Hepatic stellate cell (primary cell): ENCODE measurements around the gene PRRX2.

ENCODE experiments used
- DNase-seq: peaks from one replicate; pipeline ENCODE4 v3.0.0; 2011; ENCODE audit warnings: low spot score

Gene PRRX2

DNA sequence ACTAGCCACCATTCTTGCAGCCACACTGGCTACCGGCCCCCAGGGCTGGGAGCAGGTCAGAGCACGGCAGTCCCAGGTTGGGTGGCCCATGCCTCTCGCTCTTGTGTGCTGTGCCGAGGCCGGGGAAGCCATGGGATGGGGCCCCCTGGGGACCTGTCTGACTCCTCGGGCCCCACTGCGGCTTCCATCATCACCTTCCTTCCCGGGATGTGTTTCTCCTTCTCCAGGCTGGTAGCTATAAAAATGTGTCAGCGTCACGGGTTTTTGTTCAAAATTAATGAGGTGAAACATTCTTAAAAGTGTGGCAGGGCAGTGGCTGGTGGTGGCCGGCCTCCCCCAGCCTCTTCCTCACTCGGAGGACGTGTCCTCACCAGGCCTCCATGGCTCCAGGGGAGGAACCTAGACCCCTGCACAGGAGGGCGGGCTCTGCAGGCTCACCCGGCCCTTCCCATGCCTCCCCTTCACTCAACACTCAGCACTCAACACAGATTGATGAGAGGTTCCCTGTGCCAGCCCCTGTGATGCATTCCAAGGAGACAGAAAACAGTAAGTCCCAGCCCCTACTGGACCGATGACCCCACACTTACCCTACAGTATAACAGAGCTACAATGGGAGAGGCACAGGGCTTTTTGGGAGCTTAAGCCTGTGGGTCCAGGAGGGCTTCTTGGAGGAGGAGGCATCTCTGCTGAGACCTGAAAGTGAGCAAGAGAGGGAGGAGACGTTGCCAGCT, 44.2 kb downstream of the PRRX2 start:
- no peak for DNase-seq

DNA sequence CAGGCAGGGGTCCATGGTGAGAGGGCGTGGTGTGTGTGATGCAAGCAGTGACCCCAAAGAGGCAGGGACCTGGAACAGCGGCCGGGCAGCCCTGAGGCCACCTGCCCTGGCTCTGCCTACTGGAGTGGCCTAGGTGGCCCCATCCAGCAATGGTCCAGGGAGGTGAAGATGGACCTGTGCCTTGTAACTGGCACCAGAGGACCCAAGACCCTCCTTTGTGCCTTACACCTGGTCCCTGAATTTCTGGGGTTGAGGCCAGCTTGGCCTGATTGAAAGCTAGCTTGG, 44.7 kb downstream of the PRRX2 start:
- DNase-seq, result no peak

DNA sequence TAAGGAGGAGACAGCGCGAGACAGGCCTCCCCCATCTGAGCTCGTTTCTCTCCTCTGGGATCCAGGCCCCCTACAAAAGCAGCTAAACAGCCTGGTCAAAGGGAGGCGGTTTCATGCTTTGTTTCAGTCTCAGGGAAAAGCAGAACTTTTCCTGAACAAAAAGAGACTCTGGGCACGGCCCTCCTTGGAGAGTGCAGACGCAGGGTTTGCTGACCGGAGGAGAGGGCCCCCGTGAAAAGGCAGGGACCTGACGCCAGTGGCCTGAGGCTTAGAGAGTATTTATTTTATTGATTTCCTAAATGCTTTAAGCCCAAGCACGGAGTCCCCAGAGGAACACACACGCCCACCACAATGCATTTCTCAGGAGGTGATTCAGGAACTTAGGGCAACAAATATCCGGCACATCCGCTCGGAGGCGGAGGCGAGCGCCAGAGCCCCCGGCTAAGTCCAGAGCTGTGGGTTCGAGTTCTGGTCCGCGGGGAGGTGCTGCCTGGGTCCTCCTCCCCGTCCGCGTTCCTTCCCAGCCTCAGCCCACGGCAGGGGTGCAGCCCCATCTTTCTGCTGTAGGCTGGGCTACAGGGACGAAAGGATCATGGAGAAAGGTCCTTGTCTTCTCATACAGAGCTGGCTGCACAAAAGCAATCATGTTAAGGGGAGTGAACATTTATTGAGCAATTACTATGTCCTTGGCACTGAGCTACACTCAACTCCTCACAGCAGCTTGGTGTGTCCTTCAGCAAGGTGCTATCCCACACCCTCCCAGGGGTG, 47.4 kb downstream of the PRRX2 start:
- DNase-seq, result peak; percentile 78

- no peak for DNase-seq
Observed at GRCh38 chr9:129713402-129713679, 47.9 kb downstream of the PRRX2 start.

DNA sequence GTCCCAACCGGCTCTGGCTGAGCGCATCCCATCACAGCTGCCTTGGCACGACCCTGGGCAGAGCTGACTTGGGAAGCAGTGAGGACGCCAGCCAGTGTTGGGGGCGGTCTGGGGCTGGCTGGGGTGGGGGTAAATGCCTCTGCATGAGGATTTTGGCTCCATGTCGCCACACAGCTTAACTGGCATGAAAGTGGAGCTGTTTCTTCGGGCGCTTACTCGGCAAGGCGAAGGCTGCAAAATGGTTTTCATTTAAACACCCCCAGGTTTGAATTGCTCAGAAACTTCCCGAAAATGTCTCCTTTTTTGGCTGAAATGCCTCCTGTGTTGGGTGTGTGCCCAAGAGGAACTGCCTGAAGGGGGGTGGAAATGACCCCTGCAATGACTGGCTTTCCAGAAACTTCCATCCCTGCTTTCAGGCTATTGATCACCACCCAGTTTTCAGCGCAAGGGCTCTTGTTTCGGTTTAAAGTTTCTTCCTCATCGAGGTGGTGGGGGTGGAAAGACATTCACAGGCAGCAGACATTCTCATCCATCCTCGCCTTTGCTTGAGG, 49.1 kb downstream of the PRRX2 start:
- no peak for DNase-seq

DNA sequence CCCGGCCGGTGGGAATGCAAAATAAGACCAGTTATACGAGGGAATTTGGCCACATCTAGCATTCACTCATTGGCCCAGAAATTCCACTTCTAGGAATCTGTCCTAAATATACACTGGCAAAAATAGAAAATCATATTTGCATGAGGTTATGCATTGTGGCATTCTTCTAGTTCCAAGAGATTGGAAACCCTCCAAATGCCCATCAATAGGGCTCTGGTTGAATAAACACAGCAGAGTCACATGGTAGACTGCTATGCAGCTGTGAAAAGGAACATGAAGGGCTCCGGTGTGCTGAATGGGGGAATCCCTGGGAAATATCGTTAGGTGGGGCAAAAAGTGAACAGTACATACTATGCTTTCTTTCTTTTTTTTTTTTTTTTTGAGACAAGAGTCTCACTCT, 50.6 kb downstream of the PRRX2 start:
- peak; percentile 75 for DNase-seq

DNA sequence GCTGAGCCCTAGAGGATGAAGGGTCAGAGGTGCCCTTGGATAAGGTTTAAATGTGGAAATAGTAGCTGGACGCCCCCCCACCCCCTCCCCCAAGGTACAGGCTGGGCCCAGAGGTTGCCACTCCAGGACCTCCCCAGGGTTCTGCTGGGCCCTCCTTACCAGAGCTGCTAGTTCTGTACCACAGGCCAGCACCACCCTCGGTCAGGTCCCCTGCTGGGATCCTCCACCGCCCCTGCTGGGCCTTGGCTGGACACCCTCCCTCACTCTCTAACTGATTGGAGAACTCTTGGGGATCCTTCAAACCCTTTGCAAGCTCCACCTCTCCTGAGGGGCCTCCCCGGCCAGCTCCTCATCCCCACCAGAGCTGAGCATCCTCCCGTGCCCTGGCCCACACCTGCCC, 52.5 kb downstream of the PRRX2 start:
- no peak for DNase-seq

- no peak for DNase-seq
Observed at GRCh38 chr9:129718647-129719046, 53.2 kb downstream of the PRRX2 start.

GRCh38 chr9:129719135-129719534, 53.7 kb downstream of the PRRX2 start:
- DNase-seq, result no peak

DNA sequence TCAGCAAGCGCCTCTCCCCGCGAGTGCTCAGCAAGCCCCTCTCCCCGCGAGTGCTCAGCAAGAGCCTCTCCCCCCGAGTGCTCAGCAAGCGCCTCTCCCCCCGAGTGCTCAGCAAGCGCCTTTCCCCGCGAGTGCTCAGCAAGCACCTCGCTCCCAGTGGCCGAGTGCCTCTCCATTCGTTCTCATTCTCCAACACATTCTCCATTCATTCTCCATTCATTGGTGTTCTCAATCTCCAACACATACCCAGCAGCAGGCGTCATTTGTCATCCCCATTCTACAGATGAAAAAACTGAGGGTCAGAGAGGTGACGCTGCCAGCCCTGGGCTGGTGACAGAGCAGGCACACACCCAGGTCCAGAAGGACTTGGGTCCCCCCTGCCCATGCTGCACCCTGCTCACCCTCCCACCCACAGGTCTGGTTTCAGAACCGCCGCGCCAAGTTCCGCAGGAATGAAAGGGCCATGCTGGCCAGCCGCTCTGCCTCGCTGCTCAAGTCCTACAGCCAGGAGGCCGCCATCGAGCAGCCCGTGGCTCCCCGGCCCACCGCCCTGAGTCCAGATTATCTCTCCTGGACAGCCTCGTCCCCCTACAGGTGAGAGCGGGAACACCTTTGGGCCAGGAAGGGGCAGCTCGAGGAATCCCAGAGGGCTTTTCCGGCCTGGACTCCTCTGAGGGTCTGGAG, 54.9 kb downstream of the PRRX2 start:
- no peak for DNase-seq

DNA sequence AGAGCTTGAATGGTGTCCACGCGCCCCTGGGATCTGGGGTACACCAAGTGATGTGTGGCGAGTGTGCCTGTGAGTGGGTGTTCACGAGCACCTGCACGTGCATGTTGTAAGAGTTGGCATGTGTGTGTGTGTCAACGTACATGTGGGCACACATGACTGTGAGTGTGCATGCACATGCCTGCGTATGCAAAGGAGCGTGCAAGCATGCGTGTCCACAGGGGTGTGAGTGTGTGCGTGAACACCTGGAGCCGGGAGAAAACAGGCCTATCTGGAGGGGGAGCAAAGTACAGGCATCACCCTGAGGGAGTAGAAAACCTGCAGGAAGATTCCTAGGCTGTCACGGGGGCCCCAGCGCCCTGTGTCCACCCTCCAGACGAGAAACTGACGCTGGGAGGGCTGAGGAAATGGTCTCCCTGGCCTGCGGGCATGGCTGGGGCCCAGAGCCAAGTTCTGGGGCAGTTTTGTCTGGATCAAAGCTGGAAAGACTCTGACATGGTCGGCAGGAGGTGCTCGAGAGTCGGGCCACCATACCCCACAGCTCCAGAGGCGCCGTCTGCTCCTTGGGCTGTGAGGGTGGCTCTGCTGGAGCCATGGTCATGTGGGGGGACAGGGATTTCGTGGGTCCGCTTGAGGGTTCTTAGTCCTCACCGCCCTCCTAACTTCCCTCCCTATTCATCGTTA, 55.6 kb downstream of the PRRX2 start:
- no peak for DNase-seq

DNA sequence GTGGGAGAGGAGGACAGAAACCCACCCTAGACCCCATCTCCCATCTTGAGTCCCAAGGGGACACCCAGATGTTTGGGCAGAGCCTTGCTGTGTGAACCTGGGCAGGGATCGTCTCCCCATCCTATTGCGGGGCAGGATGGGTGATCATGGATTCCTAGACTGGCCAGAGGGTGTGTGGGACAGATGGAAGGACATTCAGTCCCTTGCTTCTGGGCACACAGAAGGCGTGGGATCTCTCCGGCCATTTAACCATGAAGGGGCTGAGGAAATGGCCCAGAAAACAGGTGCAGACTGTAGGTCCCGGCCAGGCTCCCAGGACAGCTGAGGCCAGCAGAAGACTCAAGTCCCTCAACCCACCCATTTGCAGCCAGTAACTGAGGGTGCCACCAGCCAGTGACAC, 57.5 kb downstream of the PRRX2 start:
- no peak for DNase-seq

DNA sequence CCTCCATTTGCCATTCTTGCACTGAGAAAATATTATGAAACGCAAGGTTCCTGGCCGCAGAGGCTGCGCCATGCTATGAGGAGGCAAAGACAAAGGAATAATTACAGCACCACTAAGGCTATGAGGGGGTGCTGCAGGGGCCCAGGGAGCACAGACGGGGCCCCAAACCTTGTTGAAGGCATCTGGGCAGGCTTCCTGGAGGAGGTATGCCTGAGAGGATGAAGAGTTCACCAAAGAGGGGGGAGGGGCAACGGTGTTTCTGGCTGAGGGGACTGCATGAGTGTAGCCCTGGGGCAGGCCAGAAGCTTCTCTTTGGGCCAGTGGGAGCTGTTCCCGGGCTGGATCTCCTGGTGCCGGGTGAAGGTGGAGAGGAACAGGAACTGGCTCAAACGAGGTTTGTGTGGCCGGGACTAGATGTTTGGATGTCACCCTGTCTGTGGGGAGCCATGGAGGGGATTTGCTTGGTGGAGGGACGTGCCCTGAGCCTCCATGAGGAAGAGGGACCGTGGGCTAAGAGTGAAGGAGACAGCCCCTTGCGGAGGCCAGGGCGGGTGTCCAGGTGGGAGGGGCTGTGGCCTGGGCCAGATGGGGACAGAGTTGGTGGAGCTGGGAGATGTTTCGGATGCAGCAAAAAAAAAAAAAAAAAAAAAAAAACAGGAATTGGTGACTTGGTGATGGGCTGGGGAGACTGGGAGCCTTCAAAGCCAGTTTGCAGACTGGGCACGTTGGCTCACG, 59.2 kb downstream of the PRRX2 start:
- DNase-seq, result no peak

GRCh38 chr9:129725795-129726251, 60.4 kb downstream of the PRRX2 start:
- DNase-seq, result no peak

- peak; percentile 97 for DNase-seq
Observed at GRCh38 chr9:129726322-129727160, 61.1 kb downstream of the PRRX2 start.

- no peak for DNase-seq
Observed at GRCh38 chr9:129728744-129729143, 63.3 kb downstream of the PRRX2 start.

- no peak for DNase-seq
Observed at GRCh38 chr9:129731477-129732085, 66.1 kb downstream of the PRRX2 start.

DNA sequence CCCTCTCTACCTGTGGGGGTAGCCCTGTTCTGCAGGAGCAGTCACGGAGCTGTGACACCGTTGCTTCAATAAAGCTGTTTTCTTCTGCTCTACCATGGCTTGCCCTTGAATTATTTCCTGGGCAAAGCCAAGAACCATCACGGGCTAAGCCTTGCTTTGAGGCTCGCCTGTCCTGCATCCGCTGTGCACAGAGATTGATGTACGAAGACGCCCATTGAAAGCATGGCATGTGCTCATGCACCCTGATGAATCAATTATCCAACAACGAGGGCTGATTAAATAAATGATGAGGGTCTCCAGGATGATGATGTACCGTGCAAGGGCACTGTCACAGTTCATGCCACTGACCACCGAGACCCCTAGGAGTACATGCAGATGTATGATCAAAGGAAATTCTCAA, 66.7 kb downstream of the PRRX2 start:
- no peak for DNase-seq

DNA sequence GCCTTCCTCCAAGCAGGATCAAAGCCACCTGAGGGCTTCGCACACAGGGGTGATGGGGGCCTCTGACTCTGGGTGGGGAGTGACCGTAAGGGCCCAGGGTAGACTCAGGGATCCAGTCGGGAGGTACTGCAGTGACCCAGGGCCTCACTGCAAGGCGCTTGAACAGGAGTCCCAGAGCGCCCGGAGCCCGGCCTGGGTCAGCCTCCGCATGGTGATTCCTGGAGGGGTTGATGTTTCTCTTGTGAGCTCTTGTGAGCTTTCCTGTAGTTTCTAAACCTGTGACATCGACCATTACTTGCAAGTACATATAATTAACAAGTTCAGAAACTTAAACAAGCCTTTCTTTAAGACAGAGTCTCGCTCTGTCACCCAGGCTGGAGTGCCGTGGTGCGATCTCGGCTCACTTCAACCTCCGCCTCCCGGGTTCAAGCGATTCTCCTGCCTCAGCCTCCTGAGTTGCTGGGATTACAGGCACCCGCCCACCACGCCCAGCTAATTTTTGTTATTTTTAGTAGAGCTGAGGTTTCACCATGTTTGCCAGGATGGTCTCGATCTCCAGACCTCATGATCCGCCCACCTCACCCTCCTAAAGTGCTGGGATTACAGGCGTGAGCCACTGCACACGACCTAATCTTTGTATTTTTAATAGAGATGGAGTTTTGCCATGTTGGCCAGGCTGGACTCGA, 67.6 kb downstream of the PRRX2 start:
- no peak for DNase-seq

GRCh38 chr9:129733632-129733953, 68.1 kb downstream of the PRRX2 start:
- no peak for DNase-seq
